CD4-positive, alpha-beta T cell (primary cell): Measurements from ENCODE around the gene NUDCD2. TPM values are rescaled to one million over a fixed set of nuclear protein-coding genes. Genes with fewer than 3 reads are reported as not detected.

Experiments used
- ATAC-seq: fragments of 200-7000 bp; cut with Tn5 transposase; one replicate; pipeline ENCODE4 v1.10.0; 2022; ENCODE audit warnings: mild to moderate bottlenecking; ENCODE audit not compliant: poor library complexity
- CTCF ChIA-PET: fragments of 350-600 bp; sonication (Branson Sonifier 250); formaldehyde crosslinking; loops from one replicate; lab custom pipeline; 2021; ENCODE audit warnings: antibody characterized with exemption, inconsistent platforms; lab: Charles Lee
- POLR2A ChIA-PET: fragments of 350-600 bp; sonication (Branson Sonifier 250); formaldehyde crosslinking; loops from one replicate; lab custom pipeline; 2021; ENCODE audit warnings: antibody characterized with exemption, inconsistent platforms; lab: Charles Lee
- DNase-seq, 14 experiments: peaks; one replicate each; pipeline ENCODE4 v3.0.0-alpha.2; 2013 to 2020; ENCODE audit warnings: mixed read lengths in 2 of 14
- H3K27ac ChIP-seq, 2 donors: one replicate each; pipeline versions ENCODE4 v1.5.1 to v1.7.0; 2013; ENCODE audit warnings: low read length in 2 of 2, low read depth in 1 of 2, mild to moderate bottlenecking in 1 of 2
- H3K27me3 ChIP-seq, 2 experiments: 1 replicate in 1 of 2; 2 replicates in 1 of 2; pipeline versions ENCODE4 v1.6.1 to v1.7.0; 2013; ENCODE audit warnings: low read length in 2 of 2, control low read depth in 1 of 2, mild to moderate bottlenecking in 1 of 2, moderate library complexity in 1 of 2; ENCODE audit not compliant: insufficient read depth in 2 of 2, control insufficient read depth in 1 of 2
- H3K36me3 ChIP-seq: one replicate; pipeline ENCODE4 v1.6.1; 2013; ENCODE audit warnings: low read length, control low read depth; ENCODE audit not compliant: insufficient read depth
- H3K4me1 ChIP-seq: one replicate; pipeline ENCODE4 v1.6.1; 2013; ENCODE audit warnings: low read length, control low read depth; ENCODE audit not compliant: insufficient read depth
- H3K4me3 ChIP-seq: one replicate; pipeline ENCODE4 v1.5.1; 2013; ENCODE audit warnings: mild to moderate bottlenecking, low read length, moderate library complexity
- H3K9me3 ChIP-seq, 2 experiments: 1 replicate in 1 of 2; 2 replicates in 1 of 2; pipeline versions ENCODE4 v1.6.1 to v1.7.0; 2013; ENCODE audit warnings: low read length in 2 of 2, mild to moderate bottlenecking in 2 of 2, control low read depth in 1 of 2, moderate library complexity in 1 of 2; ENCODE audit not compliant: control insufficient read depth in 1 of 2, insufficient read depth in 1 of 2
- H3K27ac Mint-ChIP-seq: one replicate; pipeline ENCODE4 v1.8.0; 2020; ENCODE audit warnings: mixed read lengths
- H3K27me3 Mint-ChIP-seq: one replicate; pipeline ENCODE4 v1.8.0; 2021; ENCODE audit warnings: mixed read lengths
- H3K36me3 Mint-ChIP-seq: one replicate; pipeline ENCODE4 v1.8.0; 2021; ENCODE audit warnings: low read depth, mixed read lengths
- H3K4me1 Mint-ChIP-seq: one replicate; pipeline ENCODE4 v1.8.0; 2021; ENCODE audit warnings: low read depth, mixed read lengths
- H3K4me3 Mint-ChIP-seq: one replicate; pipeline ENCODE4 v1.8.0; 2020; ENCODE audit warnings: mild to moderate bottlenecking, mixed read lengths
- H3K9me3 Mint-ChIP-seq: one replicate; pipeline ENCODE4 v1.8.0; 2020; ENCODE audit warnings: mixed read lengths
- intact Hi-C, 2 experiments: fragments of 100-400 bp; cut with DNase I in 1 of 2; cut with micrococcal nuclease in 1 of 2; formaldehyde crosslinking; loops; one replicate each; pipeline versions ENCODE4 v1.15.1 to v1.9.0; 2023 to 2025; cut with DNase I, micrococcal nuclease
- total RNA-seq, 174 experiments: library from RNA in 2 of 174; stranded (reverse) in 2 of 174; gene quantifications; one replicate each; pipeline ENCODE4 v1.2.3 and lab custom pipeline; 2021 to 2026
- TF ChIP-seq, protein P1 (sequence below): fragments of 200-600 bp; IDR thresholded peaks from one replicate; pipeline ENCODE4 v1.8.0; 2022; ENCODE audit warnings: antibody characterized with exemption, mild to moderate bottlenecking

The NUDCD2 gene
- total RNA-seq, 2 experiments from 2014 or later = 18.0 to 18.9 TPM

DNA sequence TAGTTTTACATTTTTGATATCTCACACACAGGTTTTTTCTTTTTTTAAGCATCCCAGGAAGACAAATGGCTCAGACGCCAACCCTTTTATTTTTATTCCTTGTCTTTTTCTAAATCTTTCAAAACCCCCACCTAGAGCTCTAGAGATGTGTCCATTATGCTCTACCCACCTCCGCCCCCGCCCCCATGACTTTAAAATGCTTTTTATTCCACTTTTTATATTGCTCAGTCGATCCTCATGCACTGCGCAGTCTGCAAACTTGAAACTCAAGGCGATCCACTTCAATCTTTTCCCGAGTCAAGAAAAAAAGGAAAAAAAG, 45.1 kb upstream of the NUDCD2 start:
- CTCF ChIA-PET = interaction anchor here (1.0 to 1.9 kb wide), 5 partner anchors 43 to 67 kb away, joined by 4 to 8 read pairs (median 4); partner anchors contain the start of genes CCNG1, HMMR and NUDCD2
- H3K9me3 ChIP-seq = no peaks in the 10 kb centered on the region
- H3K27me3 Mint-ChIP-seq = no peaks in the 10 kb centered on the region
- peak overlapping the region; percentile 92 to 93 for H3K27ac ChIP-seq
- peaks cover 52% of the 10 kb centered on the region for H3K4me1 Mint-ChIP-seq
- peak in 1 of 14 experiments; percentile 27 for DNase-seq
- ATAC-seq = peak; percentile 5
- H3K4me3 Mint-ChIP-seq = peak overlapping the region; percentile 98
- no peaks in the 10 kb centered on the region for H3K9me3 Mint-ChIP-seq
- POLR2A ChIA-PET = interaction anchor here (1.0 to 11.3 kb wide), 13 partner anchors 9 to 67 kb away, joined by 3 to 343 read pairs (median 8); partner anchors contain the start of genes CCNG1, HMMR and NUDCD2
- TF ChIP-seq, protein P1, sequence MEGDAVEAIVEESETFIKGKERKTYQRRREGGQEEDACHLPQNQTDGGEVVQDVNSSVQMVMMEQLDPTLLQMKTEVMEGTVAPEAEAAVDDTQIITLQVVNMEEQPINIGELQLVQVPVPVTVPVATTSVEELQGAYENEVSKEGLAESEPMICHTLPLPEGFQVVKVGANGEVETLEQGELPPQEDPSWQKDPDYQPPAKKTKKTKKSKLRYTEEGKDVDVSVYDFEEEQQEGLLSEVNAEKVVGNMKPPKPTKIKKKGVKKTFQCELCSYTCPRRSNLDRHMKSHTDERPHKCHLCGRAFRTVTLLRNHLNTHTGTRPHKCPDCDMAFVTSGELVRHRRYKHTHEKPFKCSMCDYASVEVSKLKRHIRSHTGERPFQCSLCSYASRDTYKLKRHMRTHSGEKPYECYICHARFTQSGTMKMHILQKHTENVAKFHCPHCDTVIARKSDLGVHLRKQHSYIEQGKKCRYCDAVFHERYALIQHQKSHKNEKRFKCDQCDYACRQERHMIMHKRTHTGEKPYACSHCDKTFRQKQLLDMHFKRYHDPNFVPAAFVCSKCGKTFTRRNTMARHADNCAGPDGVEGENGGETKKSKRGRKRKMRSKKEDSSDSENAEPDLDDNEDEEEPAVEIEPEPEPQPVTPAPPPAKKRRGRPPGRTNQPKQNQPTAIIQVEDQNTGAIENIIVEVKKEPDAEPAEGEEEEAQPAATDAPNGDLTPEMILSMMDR = no peak
- H3K4me3 ChIP-seq = peak overlapping the region; percentile 78
- H3K36me3 Mint-ChIP-seq = peaks cover 37% of the 10 kb centered on the region
- no peaks in the 10 kb centered on the region for H3K27me3 ChIP-seq
- no peaks in the 10 kb centered on the region for H3K36me3 ChIP-seq
- H3K27ac Mint-ChIP-seq = peak overlapping the region; percentile 99
- H3K4me1 ChIP-seq = peaks cover 19% of the 10 kb centered on the region
- intact Hi-C loops = loop anchor here (1.0 to 2.0 kb wide), 3 partner anchors 44 to 68 kb away; partner anchors contain the start of genes CCNG1 (in 2 of the 2), HMMR (in 2 of the 2) and NUDCD2 (in 2 of the 2)

DNA sequence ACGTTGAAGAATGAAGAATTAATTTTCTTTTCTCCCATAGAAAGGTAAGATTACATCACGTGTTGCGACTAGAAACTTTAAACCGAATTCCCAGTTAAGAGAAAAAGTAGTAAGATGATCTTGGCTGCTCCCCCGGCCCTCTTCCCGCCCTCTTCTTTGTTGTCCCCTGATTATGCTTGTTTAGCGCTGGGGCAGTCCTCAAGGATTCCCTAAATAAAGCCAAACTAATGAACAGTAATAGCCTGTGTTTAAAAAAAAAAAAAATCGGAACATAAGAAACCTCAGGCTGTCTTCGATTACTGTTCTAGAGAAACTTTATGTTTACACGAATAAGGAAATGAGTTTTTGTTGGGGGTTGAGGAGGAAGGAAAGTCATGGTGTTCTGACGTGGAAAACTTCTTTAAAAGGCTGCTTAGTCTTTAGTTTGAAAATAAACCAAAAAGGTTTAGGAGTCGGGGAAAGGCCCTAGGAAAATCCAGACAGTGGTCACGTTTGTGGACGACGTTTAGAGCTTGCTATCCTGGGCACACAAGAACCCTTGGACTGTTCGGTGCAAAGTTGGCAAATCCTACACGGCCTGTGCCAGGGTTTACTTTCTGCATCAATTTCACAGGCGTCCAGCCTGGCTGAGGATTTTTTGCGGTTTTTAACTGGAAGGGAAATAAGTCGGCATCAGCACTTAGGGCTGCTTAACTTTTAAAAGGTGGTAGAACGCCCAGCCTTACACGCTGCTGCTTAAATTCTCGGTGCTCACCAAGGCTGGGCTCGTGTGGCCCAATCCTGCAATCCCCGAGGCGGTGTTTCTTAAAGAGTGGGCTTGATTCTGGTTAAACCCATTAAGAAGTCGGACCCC, 44.4 kb upstream of the NUDCD2 start:
- TF ChIP-seq, protein P1 = no peak
- H3K4me3 ChIP-seq = peak overlapping the region; percentile 78
- DNase-seq (peak in 9 of 14 experiments; percentile 7 to 63 (median 19)), ATAC-seq (no peak)
- H3K27me3 ChIP-seq = no peaks in the 10 kb centered on the region
- H3K4me1 ChIP-seq = peaks cover 19% of the 10 kb centered on the region
- CTCF ChIA-PET = interaction anchor here (1.3 to 1.9 kb wide), 4 partner anchors 44 to 96 kb away, joined by 6 to 9 read pairs (median 8); partner anchors contain the start of genes HMMR and NUDCD2
- H3K4me1 Mint-ChIP-seq = peaks cover 45% of the 10 kb centered on the region
- peak overlapping the region; percentile 92 to 93 for H3K27ac ChIP-seq
- no peaks in the 10 kb centered on the region for H3K9me3 ChIP-seq
- peaks cover 30% of the 10 kb centered on the region for H3K36me3 Mint-ChIP-seq
- H3K27ac Mint-ChIP-seq = peak overlapping the region; percentile 99
- H3K4me3 Mint-ChIP-seq = peak overlapping the region; percentile 98
- intact Hi-C loops = loop anchor here in 1 of 2 experiments (2.0 kb wide), 1 partner anchor 44 kb away; the partner anchor contains the start of genes HMMR and NUDCD2
- H3K9me3 Mint-ChIP-seq = no peaks in the 10 kb centered on the region
- no peaks in the 10 kb centered on the region for H3K27me3 Mint-ChIP-seq
- POLR2A ChIA-PET = interaction anchor here (1.3 to 11.3 kb wide), 12 partner anchors 10 to 66 kb away, joined by 3 to 343 read pairs (median 6); partner anchors contain the start of genes CCNG1, HMMR and NUDCD2
- no peaks in the 10 kb centered on the region for H3K36me3 ChIP-seq
